Osteoblast (primary cell): ENCODE results near the gene UNC93B1. TPM values are rescaled to one million over a fixed set of nuclear protein-coding genes. Genes with fewer than 3 reads are reported as not detected.

ENCODE experiments used
- DNase-seq: peaks from one replicate; pipeline ENCODE4 v3.0.0; 2011; ENCODE audit warnings: low spot score, mixed read lengths; ENCODE audit not compliant: insufficient read length; ENCODE audit errors: missing footprints
- H2AFZ ChIP-seq: 2 replicates; pipeline ENCODE4 v1.6.0; 2011; ENCODE audit warnings: mild to moderate bottlenecking, low read length
- H3K27ac ChIP-seq: 2 replicates; pipeline ENCODE4 v1.5.1; 2011; ENCODE audit warnings: mild to moderate bottlenecking, low read depth, low read length, moderate library complexity
- H3K27me3 ChIP-seq: 2 replicates; pipeline ENCODE4 v1.6.0; 2012; ENCODE audit warnings: mild to moderate bottlenecking, control low read depth, inconsistent platforms, low read length, moderate library complexity; ENCODE audit not compliant: insufficient read depth
- H3K36me3 ChIP-seq: 2 replicates; pipeline ENCODE4 v1.5.1; 2011; ENCODE audit warnings: mild to moderate bottlenecking, low read length, control low read depth, moderate library complexity; ENCODE audit not compliant: insufficient read depth
- H3K4me1 ChIP-seq: 2 replicates; pipeline ENCODE4 v1.5.1; 2011; ENCODE audit warnings: mild to moderate bottlenecking, low read length, control low read depth, moderate library complexity; ENCODE audit not compliant: insufficient read depth
- H3K4me2 ChIP-seq: 2 replicates; pipeline ENCODE4 v1.6.0; 2011; ENCODE audit warnings: mild to moderate bottlenecking, low read length; ENCODE audit not compliant: insufficient read depth
- H3K4me3 ChIP-seq: fragments of 200-600 bp; sonication (generic); 3 replicates; pipeline ENCODE4 v1.5.1; 2012; ENCODE audit warnings: mild to moderate bottlenecking, low read length, inconsistent platforms; ENCODE audit not compliant: insufficient read depth
- H3K79me2 ChIP-seq: 2 replicates; pipeline ENCODE4 v1.6.0; 2012; ENCODE audit warnings: mild to moderate bottlenecking, low read length, control low read depth, inconsistent platforms; ENCODE audit not compliant: insufficient read depth
- H3K9me3 ChIP-seq: 2 replicates; pipeline ENCODE4 v1.5.1; 2011; ENCODE audit warnings: low read depth, low read length, control low read depth
- H4K20me1 ChIP-seq: 2 replicates; pipeline ENCODE4 v1.6.0; 2012; ENCODE audit warnings: mild to moderate bottlenecking, low read length, control low read depth; ENCODE audit not compliant: insufficient read depth
- CTCF ChIP-seq: IDR thresholded peaks from 2 replicates; pipeline ENCODE4 v1.5.1; 2011; ENCODE audit warnings: mild to moderate bottlenecking, low read depth, low read length, moderate library complexity; ENCODE audit errors: extremely low read depth
- total RNA-seq: library from RNA; depleted of rRNA; stranded (reverse); fragments of >200 nt; gene quantifications from 2 replicates; pipeline ENCODE4 v1.2.3, GENCODE V29; 2012

UNC93B1 gene
- total RNA-seq, 1 donor = 39.8 TPM

- Histone ChIP-seq H3K4me1 (peaks cover 49% of the 10 kb centered on the region), H2AFZ (no peak overlapping the region), H3K27ac (no peak overlapping the region), H3K79me2 (peaks cover 32% of the 10 kb centered on the region), H3K9me3 (no peaks in the 10 kb centered on the region), H3K4me2 (no peak overlapping the region), H4K20me1 (no peaks in the 10 kb centered on the region), H3K27me3 (no peaks in the 10 kb centered on the region), H3K36me3 (peaks cover 5% of the 10 kb centered on the region), H3K4me3 (no peak overlapping the region)
- no peak for DNase-seq
- no peak for TF ChIP-seq CTCF
Observed at GRCh38 chr11:68015467-68015866, 11.6 kb upstream of the UNC93B1 start.

- peaks cover 32% of the 10 kb centered on the region for H3K79me2 ChIP-seq
- peaks cover 5% of the 10 kb centered on the region for H3K36me3 ChIP-seq
- H4K20me1 ChIP-seq = no peaks in the 10 kb centered on the region
- H3K27me3 ChIP-seq = no peaks in the 10 kb centered on the region
- no peak for DNase-seq
- H3K4me2 ChIP-seq = peak overlapping the region; percentile 18
- peaks cover 52% of the 10 kb centered on the region for H3K4me1 ChIP-seq
- no peak overlapping the region for H2AFZ ChIP-seq
- H3K4me3 ChIP-seq = no peak overlapping the region
- TF ChIP-seq CTCF = no peak
- H3K9me3 ChIP-seq = no peaks in the 10 kb centered on the region
- peak overlapping the region; percentile 82 for H3K27ac ChIP-seq
Observed at GRCh38 chr11:68014947-68015447, 11.1 kb upstream of the UNC93B1 start.

- Histone ChIP-seq H3K79me2 (peaks cover 32% of the 10 kb centered on the region), H3K27ac (peak overlapping the region; percentile 82), H3K36me3 (peaks cover 5% of the 10 kb centered on the region), H3K4me2 (peak overlapping the region; percentile 18), H3K27me3 (no peaks in the 10 kb centered on the region), H4K20me1 (no peaks in the 10 kb centered on the region), H3K4me3 (peak overlapping the region; percentile 18), H3K9me3 (no peaks in the 10 kb centered on the region), H3K4me1 (peaks cover 58% of the 10 kb centered on the region), H2AFZ (peak overlapping the region; percentile 17)
- peak; percentile 96 for DNase-seq
- no peak for TF ChIP-seq CTCF
Observed at GRCh38 chr11:68014157-68014946, 10.5 kb upstream of the UNC93B1 start.

GRCh38 chr11:68013611-68014156 is 9.8 kb upstream of the UNC93B1 start:
- H3K4me2 ChIP-seq = peak overlapping the region; percentile 52
- H3K79me2 ChIP-seq = peaks cover 32% of the 10 kb centered on the region
- H4K20me1 ChIP-seq = no peaks in the 10 kb centered on the region
- peaks cover 60% of the 10 kb centered on the region for H3K4me1 ChIP-seq
- DNase-seq = no peak
- no peak for TF ChIP-seq CTCF
- H2AFZ ChIP-seq = no peak overlapping the region
- no peak overlapping the region for H3K4me3 ChIP-seq
- H3K36me3 ChIP-seq = no peaks in the 10 kb centered on the region
- no peaks in the 10 kb centered on the region for H3K27me3 ChIP-seq
- H3K27ac ChIP-seq = peak overlapping the region; percentile 82
- no peaks in the 10 kb centered on the region for H3K9me3 ChIP-seq
